Measurements from ENCODE around the gene PCGF3.
"Not testable (repeated sequence)": the region's sequence is repeated elsewhere in the genome, so short reads cannot be mapped to it uniquely, and the experiment has no call there.

Gene PCGF3

GRCh38 chr4:733631-733980 is 28.0 kb downstream of the PCGF3 start:
- H3K9ac ChIP-seq: no peak overlapping the region
- no peaks in the 10 kb centered on the region for H3K27me3 ChIP-seq (ENCODE audit: insufficient read depth, low read depth)
- H3K79me2 ChIP-seq (ENCODE audit: insufficient read depth, low read depth): no peaks in the 10 kb centered on the region
- no peaks in the 10 kb centered on the region for H3K4me1 ChIP-seq (ENCODE audit: low read depth, poor library complexity, severe bottlenecking)
- H4K20me1 ChIP-seq (ENCODE audit: insufficient read depth): no peaks in the 10 kb centered on the region
- no peak overlapping the region for H3K27ac ChIP-seq
- H3K4me3 ChIP-seq (IDR thresholded peaks at IDR 0.05; ENCODE audit: insufficient read depth, low read depth, low read length): no peak overlapping the region
- no peak overlapping the region for H3K4me2 ChIP-seq
- no peaks in the 10 kb centered on the region for H3K36me3 ChIP-seq (ENCODE audit: insufficient read depth)
- no peak for TF ChIP-seq CTCF (conservative IDR thresholded peaks at IDR 0.05; ENCODE audit: low read depth, low read length)
- H2AFZ ChIP-seq (ENCODE audit: low read depth): no peak overlapping the region

GRCh38 chr4:734075-734474 is 28.4 kb downstream of the PCGF3 start:
- Histone ChIP-seq H3K4me2 (no peak overlapping the region), H4K20me1 (ENCODE audit: insufficient read depth) (no peaks in the 10 kb centered on the region), H3K36me3 (ENCODE audit: insufficient read depth) (no peaks in the 10 kb centered on the region), H3K27me3 (ENCODE audit: insufficient read depth, low read depth) (no peaks in the 10 kb centered on the region), H3K79me2 (ENCODE audit: insufficient read depth, low read depth) (no peaks in the 10 kb centered on the region), H3K27ac (no peak overlapping the region), H3K4me3 (IDR thresholded peaks at IDR 0.05; ENCODE audit: insufficient read depth, low read depth, low read length) (no peak overlapping the region), H3K9ac (no peak overlapping the region), H2AFZ (ENCODE audit: low read depth) (no peak overlapping the region), H3K4me1 (ENCODE audit: low read depth, poor library complexity, severe bottlenecking) (no peaks in the 10 kb centered on the region)
- TF ChIP-seq CTCF (conservative IDR thresholded peaks at IDR 0.05; ENCODE audit: low read depth, low read length): no peak

- H4K20me1 ChIP-seq (ENCODE audit: insufficient read depth): no peaks in the 10 kb centered on the region
- no peaks in the 10 kb centered on the region for H3K27me3 ChIP-seq (ENCODE audit: insufficient read depth, low read depth)
- H3K4me2 ChIP-seq: no peak overlapping the region
- no peak for TF ChIP-seq CTCF (conservative IDR thresholded peaks at IDR 0.05; ENCODE audit: low read depth, low read length)
- no peaks in the 10 kb centered on the region for H3K79me2 ChIP-seq (ENCODE audit: insufficient read depth, low read depth)
- no peak overlapping the region for H2AFZ ChIP-seq (ENCODE audit: low read depth)
- no peaks in the 10 kb centered on the region for H3K4me1 ChIP-seq (ENCODE audit: low read depth, poor library complexity, severe bottlenecking)
- no peak overlapping the region for H3K27ac ChIP-seq
- H3K9ac ChIP-seq: no peak overlapping the region
- no peaks in the 10 kb centered on the region for H3K36me3 ChIP-seq (ENCODE audit: insufficient read depth)
- no peak overlapping the region for H3K4me3 ChIP-seq (IDR thresholded peaks at IDR 0.05; ENCODE audit: insufficient read depth, low read depth, low read length)
These were observed 29.3 kb downstream of the PCGF3 start for GRCh38 chr4:734951-735350.

- Histone ChIP-seq H4K20me1 (ENCODE audit: insufficient read depth) (no peaks in the 10 kb centered on the region), H3K4me2 (no peak overlapping the region), H3K36me3 (ENCODE audit: insufficient read depth) (no peaks in the 10 kb centered on the region), H3K27ac (no peak overlapping the region), H3K4me1 (ENCODE audit: low read depth, poor library complexity, severe bottlenecking) (no peaks in the 10 kb centered on the region), H3K79me2 (ENCODE audit: insufficient read depth, low read depth) (no peaks in the 10 kb centered on the region), H3K27me3 (ENCODE audit: insufficient read depth, low read depth) (no peaks in the 10 kb centered on the region), H2AFZ (ENCODE audit: low read depth) (no peak overlapping the region), H3K9ac (no peak overlapping the region), H3K4me3 (IDR thresholded peaks at IDR 0.05; ENCODE audit: insufficient read depth, low read depth, low read length) (no peak overlapping the region)
- TF ChIP-seq CTCF (conservative IDR thresholded peaks at IDR 0.05; ENCODE audit: low read depth, low read length): no peak
These were observed 30.0 kb downstream of the PCGF3 start for GRCh38 chr4:735583-735982.

GRCh38 chr4:736561-736960 is 30.9 kb downstream of the PCGF3 start:
- H3K4me1 ChIP-seq (ENCODE audit: low read depth, poor library complexity, severe bottlenecking); H3K79me2 ChIP-seq (ENCODE audit: insufficient read depth, low read depth); H2AFZ ChIP-seq (ENCODE audit: low read depth); H4K20me1 ChIP-seq (ENCODE audit: insufficient read depth); H3K36me3 ChIP-seq (ENCODE audit: insufficient read depth); H3K27ac ChIP-seq; H3K9ac ChIP-seq; H3K27me3 ChIP-seq (ENCODE audit: insufficient read depth, low read depth); H3K4me3 ChIP-seq (IDR thresholded peaks at IDR 0.05; ENCODE audit: insufficient read depth, low read depth, low read length); H3K4me2 ChIP-seq: not testable (repeated sequence)

Measured in KMS-11 (cell line).